Transverse colon (tissue), 4 donors: ENCODE measurements around the gene CEP120. TPM values are rescaled to one million over a fixed set of nuclear protein-coding genes. Genes with fewer than 3 reads are reported as not detected.

Source experiments
- DNase-seq: peaks from one replicate; pipeline ENCODE4 v3.0.0-alpha.2; 2019
- H3K27ac ChIP-seq, 4 donors: fragments of 200-600 bp; sonication (generic); 2 replicates each; pipeline ENCODE4 v1.5.1; 2016 to 2018; ENCODE audit warnings: inconsistent platforms in 4 of 4
- H3K27me3 ChIP-seq: fragments of 200-600 bp; sonication (generic); 2 replicates; pipeline ENCODE4 v1.5.1; 2017; ENCODE audit warnings: inconsistent platforms
- H3K36me3 ChIP-seq, 4 donors: fragments of 200-600 bp; sonication (generic); 2 replicates each; pipeline ENCODE4 v1.5.1; 2017 to 2019; ENCODE audit warnings: inconsistent platforms in 4 of 4
- H3K4me1 ChIP-seq, 4 donors: fragments of 200-600 bp; sonication (generic); 2 replicates each; pipeline ENCODE4 v1.5.1; 2017 to 2020; ENCODE audit warnings: inconsistent platforms in 4 of 4
- H3K4me3 ChIP-seq, 4 donors: fragments of 200-600 bp; sonication (generic); 1 replicate in 1 of 4; 2 replicates in 3 of 4; pipeline versions ENCODE4 v1.5.1 to v1.6.1; 2017 to 2019; ENCODE audit warnings: inconsistent platforms in 4 of 4
- H3K9me3 ChIP-seq, 2 donors: fragments of 200-600 bp; sonication (generic); 2 replicates each; pipeline ENCODE4 v1.5.1; 2017 to 2019; ENCODE audit warnings: inconsistent platforms in 2 of 2
- CTCF ChIP-seq, 5 experiments: fragments of 200-600 bp in 3 of 5; fragments of 450-650 bp in 2 of 5; sonication (generic) in 3 of 5; IDR thresholded peaks; 1 replicate in 2 of 5; 2 replicates in 3 of 5; pipeline ENCODE4 v1.5.1; 2016 to 2017; ENCODE audit warnings: antibody characterized with exemption in 5 of 5, inconsistent platforms in 3 of 5, mild to moderate bottlenecking in 2 of 5, moderate library complexity in 1 of 5
- EP300 ChIP-seq: sonication (generic); formaldehyde crosslinking; IDR thresholded peaks from one replicate; pipeline ENCODE4 v1.6.1; 2017; ENCODE audit warnings: antibody characterized with exemption, low read depth
- POLR2A ChIP-seq: fragments of 450-650 bp; IDR thresholded peaks from one replicate; pipeline ENCODE4 v1.6.1; 2016; ENCODE audit warnings: antibody characterized with exemption, mild to moderate bottlenecking, moderate library complexity
- POLR2AphosphoS5 ChIP-seq, 3 donors: sonication (generic); formaldehyde crosslinking; IDR thresholded peaks; one replicate each; pipeline ENCODE4 v1.6.1; 2016; ENCODE audit warnings: antibody characterized with exemption in 3 of 3
- WGBS, 2 donors: methylation state at CpG; one replicate each; pipeline ENCODE4 v1.1.5; 2018; ENCODE audit warnings: low coverage in 1 of 2; 5-methylcytosine and 5-hydroxymethylcytosine counted together
- in situ Hi-C, 4 donors: fragments of 200-750 bp; cut with MboI; loops; one replicate each; pipeline versions ENCODE4 v1.15.0 to v1.15.1; 2017; ENCODE audit warnings: low sequenced_read_pairs in 3 of 4, low pct_ligation_motif_present in 1 of 4, low pct_unique_long_range_greater_than_20kb in 1 of 4
- intact Hi-C: fragments of 100-400 bp; cut with DNase I; formaldehyde crosslinking; loops from one replicate; pipeline ENCODE4 v1.15.1; 2023; ENCODE audit warnings: low total_unique reads
- total RNA-seq, 4 donors: library from RNA; depleted of rRNA; stranded (reverse); fragments of >200 nt; gene quantifications; one replicate each; pipeline ENCODE4 v1.1.0, GENCODE V29; 2016

CEP120 gene
- total RNA-seq, 4 donors from 2014 or later: 7.6 to 24.3 (median 18.2) TPM

- intact Hi-C loops: no loop called here
- in situ Hi-C loops: no loop called here
- Histone ChIP-seq H3K4me3 (no peak overlapping the region), H3K27me3 (peaks cover 4% of the 10 kb centered on the region), H3K9me3 (no peaks in the 10 kb centered on the region), H3K27ac (no peak overlapping the region), H3K36me3 (no peaks in the 10 kb centered on the region), H3K4me1 (no peaks in the 10 kb centered on the region)
- TF ChIP-seq EP300: no peak
- no peak for TF ChIP-seq POLR2A
- no peak for TF ChIP-seq CTCF (IDR thresholded peaks at IDR 0.05)
- TF ChIP-seq POLR2AphosphoS5 (IDR thresholded peaks at IDR 0.05): no peak
- no peak for DNase-seq
Measured at GRCh38 chr5:123304777-123305316, 118.4 kb downstream of the CEP120 start.

- in situ Hi-C loops: no loop called here
- Histone ChIP-seq H3K4me1 (no peaks in the 10 kb centered on the region), H3K4me3 (no peak overlapping the region), H3K27ac (no peak overlapping the region), H3K9me3 (peaks cover 0 to 3% of the 10 kb centered on the region in 2 donors), H3K36me3 (no peaks in the 10 kb centered on the region), H3K27me3 (peaks cover 4% of the 10 kb centered on the region)
- intact Hi-C loops: no loop called here
- DNase-seq: no peak
- TF ChIP-seq EP300 (no peak), POLR2A (no peak), CTCF (IDR thresholded peaks at IDR 0.05) (no peak), POLR2AphosphoS5 (IDR thresholded peaks at IDR 0.05) (no peak)
- WGBS, 2 donors: 53 to 75% methylated on average over 2 to 3 of the region's 3 CpGs
Measured at GRCh38 chr5:123303802-123304201, 119.4 kb downstream of the CEP120 start.

- WGBS, 2 donors: 76 to 84% methylated on average over 4 of the region's 4 CpGs
- H3K4me3 ChIP-seq: no peak overlapping the region
- in situ Hi-C loops: no loop called here
Measured at GRCh38 chr5:123300266-123300665, 122.9 kb downstream of the CEP120 start.

GRCh38 chr5:123299136-123299535 is 124.1 kb downstream of the CEP120 start:
- H3K4me1 ChIP-seq: no peaks in the 10 kb centered on the region
- no peak overlapping the region for H3K4me3 ChIP-seq
- H3K27ac ChIP-seq: no peak overlapping the region
- DNase-seq: no peak
- TF ChIP-seq EP300 (no peak), CTCF (IDR thresholded peaks at IDR 0.05) (no peak), POLR2A (no peak), POLR2AphosphoS5 (IDR thresholded peaks at IDR 0.05) (no peak)
- intact Hi-C loops (no loop called here), in situ Hi-C loops (no loop called here)
- no peaks in the 10 kb centered on the region for H3K36me3 ChIP-seq
- WGBS, 2 donors: 91% methylated on average over 1 of the region's 1 CpG; no CpG with 5 or more reads in 1 of the 2 donors
- peaks cover 0 to 3% of the 10 kb centered on the region in 2 donors for H3K9me3 ChIP-seq
- H3K27me3 ChIP-seq: peaks cover 4% of the 10 kb centered on the region

More at GRCh38 chr5:123300266-123300665, 122.9 kb downstream of the CEP120 start:
- Histone ChIP-seq H3K4me1 (no peaks in the 10 kb centered on the region), H3K36me3 (no peaks in the 10 kb centered on the region), H3K27me3 (peaks cover 4% of the 10 kb centered on the region), H3K27ac (no peak overlapping the region), H3K9me3 (peaks cover 0 to 3% of the 10 kb centered on the region in 2 donors)
- no peak for TF ChIP-seq POLR2AphosphoS5 (IDR thresholded peaks at IDR 0.05)
- no peak for TF ChIP-seq POLR2A
- no peak for TF ChIP-seq EP300
- no peak for TF ChIP-seq CTCF (IDR thresholded peaks at IDR 0.05)
- intact Hi-C loops: no loop called here
- DNase-seq: no peak
